Vagina (tissue), 2 donors: ENCODE results near the gene RIT2.

Experiments used
- CTCF ChIP-seq, 3 experiments: fragments of 450-650 bp in 2 of 3; fragments of 200-600 bp in 1 of 3; sonication (generic) in 1 of 3; IDR thresholded peaks; one replicate each; pipeline ENCODE4 v1.5.1; 2017 to 2019; ENCODE audit warnings: antibody characterized with exemption in 3 of 3, mild to moderate bottlenecking in 2 of 3, moderate library complexity in 2 of 3
- POLR2A ChIP-seq, 2 donors: fragments of 450-650 bp; IDR thresholded peaks; one replicate each; pipeline ENCODE4 v1.6.1; 2017; ENCODE audit warnings: antibody characterized with exemption in 2 of 2, mild to moderate bottlenecking in 2 of 2, moderate library complexity in 2 of 2
- POLR2AphosphoS5 ChIP-seq, 2 donors: sonication (generic); formaldehyde crosslinking; IDR thresholded peaks; one replicate each; pipeline ENCODE4 v1.9.0; 2017; ENCODE audit warnings: antibody characterized with exemption in 2 of 2, mild to moderate bottlenecking in 2 of 2, low read depth in 1 of 2; ENCODE audit not compliant: insufficient read depth in 1 of 2

- TF ChIP-seq CTCF (IDR thresholded peaks at IDR 0.05) (no peak), POLR2AphosphoS5 (IDR thresholded peaks at IDR 0.05; ENCODE audit: insufficient read depth in 1 of 2, low read depth in 1 of 2) (no peak), POLR2A (IDR thresholded peaks at IDR 0.05) (no peak)
Measured at GRCh38 chr18:43115076-43115921, at the start of gene RIT2.
